CD4-positive, alpha-beta T cell treated with Interleukin-6 at 100 ng/mL for 8 hours (primary cell): Measurements from ENCODE around the gene SLC7A7.
"Not testable (repeated sequence)": the region's sequence is repeated elsewhere in the genome, so short reads cannot be mapped to it uniquely, and the experiment has no call there.

Experiments
- DNase-seq: peaks from one replicate; pipeline ENCODE4 v3.0.0-alpha.2; 2020; ENCODE audit warnings: mixed read lengths, low spot score

Gene SLC7A7

DNA sequence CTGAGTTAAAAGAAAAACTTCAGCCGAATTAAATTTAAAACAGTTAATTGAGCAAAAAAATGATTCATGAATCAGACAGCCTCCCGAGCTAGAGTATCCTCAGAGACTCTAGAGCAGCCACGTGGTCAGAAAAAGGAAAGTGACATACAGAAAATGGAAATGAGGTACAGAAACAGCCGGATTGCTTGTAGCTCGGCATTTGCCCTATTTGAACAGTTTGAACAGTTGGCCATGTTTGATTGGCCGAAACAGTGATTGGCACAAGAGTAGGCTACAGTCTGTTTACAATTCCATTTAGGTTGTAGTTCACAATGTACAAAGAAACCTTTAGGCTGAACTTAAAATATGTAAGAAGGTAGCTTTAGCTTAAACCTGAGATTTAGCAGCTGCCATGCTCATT, 61.6 kb downstream of the SLC7A7 start:
- no peak for DNase-seq

DNA sequence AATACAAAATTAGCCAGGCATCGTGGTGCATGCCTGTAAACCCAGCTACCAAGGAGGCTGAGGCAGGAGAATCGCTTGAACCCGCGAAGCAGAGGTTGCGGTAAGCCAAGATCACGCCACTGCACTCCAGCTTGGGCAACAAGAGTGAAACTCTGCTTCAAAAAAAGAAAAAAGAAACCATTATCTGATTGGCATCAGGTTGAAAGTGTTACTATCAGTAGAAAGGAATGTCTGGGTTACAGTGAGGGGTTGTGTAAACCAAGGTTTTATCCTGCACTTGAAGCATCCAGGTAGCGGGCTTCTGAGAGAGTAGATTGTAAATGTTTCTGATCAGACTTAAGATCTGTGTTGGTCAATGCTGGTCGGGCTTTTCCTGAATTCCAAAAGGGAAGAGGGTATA, 62.8 kb downstream of the SLC7A7 start:
- no peak for DNase-seq

DNA sequence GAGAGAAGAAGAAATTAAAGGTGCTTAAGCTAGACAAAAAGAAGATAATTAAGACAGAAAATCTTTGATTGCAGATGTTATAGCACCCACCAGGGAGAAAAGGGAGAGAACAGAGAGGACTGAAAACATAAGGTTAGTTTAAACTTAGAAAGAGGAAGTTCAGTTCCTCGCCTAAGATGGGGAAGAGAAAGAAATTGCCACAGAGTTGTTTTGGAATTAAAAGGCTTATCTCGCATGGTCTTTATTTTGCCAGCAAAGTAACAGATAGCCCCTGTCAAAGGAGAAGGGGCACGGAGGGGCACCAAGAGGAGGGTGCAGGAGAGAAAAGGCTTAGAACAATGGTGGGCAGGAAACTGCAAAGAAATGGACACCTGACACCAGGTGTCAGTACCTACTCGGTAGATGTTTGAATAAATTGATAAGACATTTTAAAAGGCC, 66.6 kb downstream of the SLC7A7 start:
- no peak for DNase-seq

DNA sequence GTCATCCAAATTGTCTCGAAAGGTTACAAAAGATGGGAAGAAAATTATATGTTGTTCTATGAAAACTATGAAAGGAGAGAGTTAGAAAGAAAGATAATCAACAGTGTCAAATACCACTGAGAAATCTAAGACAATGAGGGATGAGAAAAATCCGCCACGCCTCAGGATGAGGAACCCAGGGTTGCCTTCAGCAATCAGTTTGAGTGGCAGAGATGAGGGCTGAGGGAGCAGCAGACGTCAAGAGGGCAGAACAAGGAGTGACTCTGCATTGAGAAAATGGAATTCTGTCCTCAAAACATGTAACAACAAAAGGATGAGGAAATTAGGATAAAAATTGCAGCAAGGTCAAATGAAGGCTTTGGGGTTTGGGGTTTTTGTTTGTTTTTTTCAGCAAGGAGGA, 67.0 kb downstream of the SLC7A7 start:
- DNase-seq = no peak

DNA sequence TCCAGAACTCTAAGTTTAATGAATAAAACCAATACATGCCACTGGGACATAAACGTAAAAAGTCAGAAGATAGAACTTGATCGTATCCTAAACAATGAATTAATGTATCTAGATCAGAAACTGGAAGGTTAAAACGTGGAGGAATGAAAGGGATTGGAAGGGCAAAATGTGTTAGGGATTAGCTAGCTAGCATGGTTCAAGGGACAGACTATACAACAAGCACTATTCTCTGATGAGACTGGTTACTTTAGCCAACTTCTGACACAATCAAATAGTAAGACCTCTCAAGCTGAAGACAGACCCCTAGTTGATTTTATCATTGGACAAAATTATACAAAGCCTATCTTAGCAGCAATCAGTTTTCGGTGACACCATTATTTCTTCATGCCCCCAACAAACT, 67.5 kb downstream of the SLC7A7 start:
- no peak for DNase-seq

DNA sequence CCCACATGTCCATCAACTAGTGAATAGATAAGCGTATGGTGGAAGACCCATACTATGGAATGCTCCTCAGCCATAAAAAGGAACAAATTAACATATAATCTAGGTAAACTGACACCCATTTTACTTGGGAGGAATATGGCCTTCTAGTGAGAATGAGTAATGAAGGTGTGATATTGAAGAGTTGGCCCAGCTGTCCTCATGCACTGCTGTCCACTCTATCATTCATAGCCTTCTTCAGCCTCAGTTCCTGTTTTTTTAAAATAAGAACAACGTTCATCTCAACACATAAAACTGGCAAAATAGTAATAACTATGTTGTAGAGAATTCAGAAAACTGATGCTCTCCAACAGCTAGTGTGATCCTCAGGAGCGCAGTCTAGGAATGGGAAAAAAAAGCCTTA, 75.2 kb downstream of the SLC7A7 start:
- no peak for DNase-seq

DNA sequence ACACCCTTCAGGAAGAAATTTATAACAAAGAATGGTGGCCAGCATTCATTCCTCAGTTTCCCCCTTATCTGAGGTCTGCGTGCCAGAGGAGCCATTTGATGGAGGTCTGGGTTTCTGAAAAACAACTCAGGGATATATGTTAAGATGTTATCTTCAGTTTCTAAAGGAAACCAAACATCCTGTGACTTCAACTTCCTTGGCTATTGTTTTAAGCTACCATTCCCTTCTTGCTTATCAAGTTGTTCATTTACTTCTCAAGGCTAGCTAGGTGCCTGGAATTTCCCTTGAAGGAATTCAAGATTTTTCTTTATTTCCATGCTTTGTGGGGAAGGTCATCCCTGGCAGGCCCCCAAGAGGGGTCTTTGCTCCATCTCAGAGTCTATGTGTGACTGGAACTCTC, 75.8 kb downstream of the SLC7A7 start:
- DNase-seq = no peak

DNA sequence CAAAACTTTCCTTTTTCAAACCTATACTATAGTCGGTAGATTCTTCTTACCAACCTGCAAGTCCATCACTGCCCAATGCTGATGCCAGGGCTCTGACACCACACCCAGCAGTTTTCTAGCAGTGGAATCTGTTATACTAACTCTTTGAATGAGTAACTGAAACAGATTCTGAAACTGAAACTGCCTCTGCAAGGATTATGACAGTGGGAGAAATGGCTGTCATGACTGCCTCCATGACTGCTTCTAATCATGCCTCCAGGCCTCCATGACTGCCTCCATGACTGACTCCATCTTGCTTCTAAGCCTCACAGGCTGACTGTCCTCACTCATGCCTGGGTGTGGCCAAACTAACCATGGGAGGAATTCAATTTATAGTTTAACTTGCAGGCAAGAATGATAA, 78.2 kb downstream of the SLC7A7 start:
- no peak for DNase-seq

DNA sequence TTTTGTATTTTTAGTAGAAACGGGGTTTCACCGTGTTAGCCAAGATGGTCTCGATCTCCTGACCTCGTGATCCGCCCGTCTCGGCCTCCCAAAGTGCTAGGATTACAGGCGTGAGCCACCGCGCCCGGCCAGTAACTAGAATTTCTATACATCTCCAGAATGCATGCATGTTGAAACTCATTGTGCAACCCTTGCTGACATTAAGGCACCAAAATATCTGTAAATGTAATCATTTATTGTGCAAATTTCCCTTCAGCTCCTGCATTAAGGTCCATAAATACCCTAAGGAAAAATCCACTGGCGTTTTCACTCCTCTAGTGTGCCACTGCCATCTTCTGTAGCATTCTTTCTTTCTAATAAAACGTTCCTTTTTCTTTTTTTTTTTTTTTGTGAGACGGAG, 78.9 kb downstream of the SLC7A7 start:
- DNase-seq = not testable (repeated sequence)

DNA sequence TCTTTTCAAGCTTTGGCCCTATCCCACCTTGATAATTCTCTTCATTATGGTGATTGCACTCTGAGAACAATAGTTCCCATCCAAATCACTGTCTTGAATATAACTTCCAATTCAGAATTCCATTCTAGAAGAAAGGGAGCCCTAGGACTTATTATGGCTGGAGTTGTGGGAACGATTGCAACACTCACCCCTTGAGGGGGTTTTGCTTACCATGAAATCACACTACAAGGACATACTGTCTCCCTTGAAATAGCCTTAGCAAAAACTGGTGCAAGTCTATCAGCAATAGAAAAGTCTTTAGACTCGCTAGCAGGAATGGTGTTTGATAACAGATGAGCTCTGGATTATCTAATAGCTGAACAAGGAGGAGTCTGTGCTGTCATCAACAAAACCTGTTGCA, 80.1 kb downstream of the SLC7A7 start:
- no peak for DNase-seq

DNA sequence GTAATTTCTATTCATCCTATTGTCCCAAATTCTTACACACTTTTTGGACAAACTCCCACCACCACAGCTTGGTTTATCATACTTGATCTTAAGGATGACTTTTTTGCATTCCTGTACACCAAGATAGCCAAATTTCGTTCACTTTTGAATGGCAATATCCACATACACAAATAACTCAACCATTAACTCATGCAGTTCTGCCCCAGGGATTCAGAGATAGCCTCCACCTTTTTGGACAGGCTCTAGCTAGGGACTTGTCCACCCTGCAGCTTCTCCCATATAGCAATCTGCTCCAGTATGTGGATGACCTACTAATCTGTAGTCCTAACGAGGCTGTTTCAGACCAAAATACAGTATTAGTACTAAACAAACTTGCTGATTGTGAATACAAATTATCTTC, 81.4 kb downstream of the SLC7A7 start:
- no peak for DNase-seq

DNA sequence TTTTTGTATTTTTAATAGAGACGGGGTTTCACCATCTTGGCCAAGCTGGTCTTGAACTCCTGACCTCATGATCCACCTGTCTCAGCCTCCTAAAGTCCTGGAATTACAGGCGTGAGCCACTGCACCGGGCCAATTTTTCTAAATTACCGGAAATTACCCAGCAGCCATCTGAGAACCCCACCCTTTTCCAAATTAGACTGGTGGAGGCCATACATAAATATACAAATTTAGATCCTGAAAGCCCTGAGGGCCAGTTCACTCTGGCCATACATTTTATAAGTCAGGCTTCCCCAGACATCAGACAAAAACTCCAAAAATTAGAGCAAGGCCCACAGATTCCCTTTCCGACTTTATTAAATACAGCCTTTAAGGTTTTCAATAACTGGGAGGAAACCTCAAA, 83.2 kb downstream of the SLC7A7 start:
- DNase-seq = not testable (repeated sequence)

DNA sequence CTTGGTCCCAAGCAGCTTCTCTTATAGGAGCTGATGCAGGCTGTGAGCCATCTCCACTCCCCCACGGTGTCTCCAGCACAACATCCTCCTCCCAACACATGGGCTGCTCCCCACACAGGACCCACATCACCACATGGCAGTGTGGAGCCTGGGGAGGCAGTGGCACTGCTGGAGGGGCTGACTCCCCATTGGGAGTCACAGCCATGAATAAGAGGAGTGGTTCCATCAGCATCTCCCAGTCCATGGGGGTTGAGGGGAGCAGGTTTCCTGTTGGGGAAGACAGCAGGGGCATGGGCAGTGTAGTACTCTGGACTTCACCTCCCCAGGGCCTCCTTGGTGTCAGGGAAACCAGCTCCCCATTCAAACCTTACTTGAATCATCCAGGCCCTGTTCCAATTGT, 89.2 kb downstream of the SLC7A7 start:
- DNase-seq = no peak

DNA sequence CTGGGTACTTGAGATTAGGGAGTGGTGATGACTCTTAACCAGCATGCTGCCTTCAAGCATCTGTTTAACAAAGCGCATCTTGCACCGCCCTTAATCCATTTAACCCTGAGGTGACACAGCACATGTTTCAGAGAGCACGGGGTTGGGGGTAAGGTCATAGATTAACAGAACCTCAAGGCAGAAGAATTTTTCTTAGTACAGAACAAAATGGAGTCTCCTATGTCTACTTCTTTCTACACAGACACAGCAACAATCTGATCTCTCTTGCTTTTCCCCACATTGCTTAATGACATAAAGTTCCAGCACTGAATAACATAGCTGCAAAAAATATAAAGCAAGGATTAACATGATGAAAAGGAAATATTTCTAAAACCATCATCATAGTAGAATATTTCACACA, 89.9 kb downstream of the SLC7A7 start:
- DNase-seq = not testable (repeated sequence)

DNA sequence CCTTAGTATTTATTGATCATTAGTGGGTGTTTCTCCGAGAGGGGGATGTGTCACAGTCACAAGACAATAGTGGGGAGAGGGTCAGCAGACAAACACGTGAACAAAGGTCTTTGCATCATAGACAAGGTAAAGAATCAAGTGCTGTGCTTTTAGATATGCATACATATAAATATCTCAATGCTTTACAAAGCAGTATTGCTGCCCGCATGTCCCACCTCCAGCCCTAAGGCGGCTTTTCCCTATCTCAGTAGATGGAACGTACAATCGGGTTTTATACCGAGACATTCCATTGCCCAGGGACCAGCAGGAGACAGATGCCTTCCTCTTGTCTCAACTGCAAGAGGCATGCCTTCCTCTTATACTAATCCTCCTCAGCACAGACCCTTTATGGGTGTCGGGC, 90.4 kb downstream of the SLC7A7 start:
- DNase-seq = not testable (repeated sequence)

DNA sequence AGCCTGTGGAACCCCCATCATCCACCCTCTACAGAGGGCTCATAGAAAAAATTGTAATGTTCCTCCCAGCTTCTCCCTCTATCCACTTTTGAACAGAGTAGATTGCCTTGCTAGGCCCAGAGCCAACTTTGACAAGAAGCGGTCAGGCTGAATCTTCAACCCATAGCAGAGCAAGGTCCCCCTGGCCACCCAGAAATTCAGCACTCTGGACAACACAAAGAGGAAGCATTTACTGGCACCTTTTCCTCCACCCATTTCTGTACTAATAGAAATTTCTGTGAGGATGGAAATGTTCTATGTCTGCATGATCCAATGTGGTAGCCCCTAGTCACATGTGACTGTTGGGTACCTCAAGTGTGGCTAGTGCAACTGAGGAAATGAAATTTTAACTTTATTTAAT, 91.4 kb downstream of the SLC7A7 start:
- no peak for DNase-seq
